HEK293 (cell line): ENCODE measurements around the gene ARMCX6.

Experiments
- GLI4 ChIP-seq: fragments of 450-650 bp; formaldehyde crosslinking; IDR thresholded peaks from 2 replicates; pipeline ENCODE4 v1.5.1; 2016; ENCODE audit warnings: missing biosample characterization, missing genetic modification characterization
- GLIS1 ChIP-seq: fragments of 450-650 bp; formaldehyde crosslinking; IDR thresholded peaks from 2 replicates; pipeline ENCODE4 v1.5.1; 2016; ENCODE audit warnings: missing biosample characterization, missing genetic modification characterization
- PATZ1 ChIP-seq: fragments of 450-650 bp; formaldehyde crosslinking; IDR thresholded peaks from 2 replicates; pipeline ENCODE4 v1.5.1; 2016; ENCODE audit warnings: missing biosample characterization, missing genetic modification characterization
- PBX3 ChIP-seq: sonication (generic); formaldehyde crosslinking; IDR thresholded peaks from 2 replicates; pipeline ENCODE4 v1.8.1; 2022; ENCODE audit warnings: mild to moderate bottlenecking, moderate library complexity, missing genetic modification reagents
- YY2 ChIP-seq: fragments of 450-650 bp; formaldehyde crosslinking; IDR thresholded peaks from 2 replicates; pipeline ENCODE4 v1.5.1; 2016; ENCODE audit warnings: missing biosample characterization, missing genetic modification characterization
- ZNF16 ChIP-seq: fragments of 450-650 bp; formaldehyde crosslinking; IDR thresholded peaks from 2 replicates; pipeline ENCODE4 v1.5.1; 2016; ENCODE audit warnings: low read depth, missing biosample characterization, missing genetic modification characterization
- ZNF19 ChIP-seq: fragments of 450-650 bp; formaldehyde crosslinking; IDR thresholded peaks from 2 replicates; pipeline ENCODE4; 2016; ENCODE audit warnings: missing biosample characterization, missing genetic modification characterization, low read depth
- ZNF211 ChIP-seq: fragments of 450-650 bp; formaldehyde crosslinking; IDR thresholded peaks from 2 replicates; pipeline ENCODE4 v1.5.1; 2016; ENCODE audit warnings: low read depth, missing biosample characterization, missing genetic modification characterization
- ZNF221 ChIP-seq: fragments of 450-650 bp; formaldehyde crosslinking; IDR thresholded peaks from 2 replicates; pipeline ENCODE4 v1.5.1; 2017; ENCODE audit warnings: missing biosample characterization, missing genetic modification characterization, borderline replicate concordance
- ZNF274 ChIP-seq, 2 experiments: fragments of 200-500 bp in 1 of 2; fragments of 450-650 bp in 1 of 2; sonication (Bioruptor generic) in 1 of 2; formaldehyde crosslinking in 1 of 2; IDR thresholded peaks; 2 replicates each; pipeline versions ENCODE4 v1.5.1 to v1.6.1; 2014 to 2016; ENCODE audit warnings: borderline replicate concordance in 1 of 2, inconsistent platforms in 1 of 2, low read length in 1 of 2, missing biosample characterization in 1 of 2, missing genetic modification characterization in 1 of 2
- ZNF302 ChIP-seq: fragments of 450-650 bp; formaldehyde crosslinking; IDR thresholded peaks from 2 replicates; pipeline ENCODE4 v1.5.1; 2016; ENCODE audit warnings: missing biosample characterization, missing genetic modification characterization, low read depth
- ZNF37A ChIP-seq: fragments of 450-650 bp; IDR thresholded peaks from 2 replicates; pipeline ENCODE4 v1.5.1; 2018; ENCODE audit warnings: missing biosample characterization, missing genetic modification characterization
- ZNF473 ChIP-seq: fragments of 450-650 bp; formaldehyde crosslinking; IDR thresholded peaks from 2 replicates; pipeline ENCODE4 v1.5.1; 2017; ENCODE audit warnings: missing biosample characterization, missing genetic modification characterization
- ZNF521 ChIP-seq: fragments of 450-650 bp; formaldehyde crosslinking; IDR thresholded peaks from 2 replicates; pipeline ENCODE4 v1.5.1; 2017; ENCODE audit warnings: missing biosample characterization, mild to moderate bottlenecking, missing genetic modification characterization
- ZNF600 ChIP-seq: fragments of 450-650 bp; formaldehyde crosslinking; IDR thresholded peaks from 2 replicates; pipeline ENCODE4 v1.5.1; 2016; ENCODE audit warnings: missing biosample characterization, missing genetic modification characterization
- ZNF654 ChIP-seq: fragments of 450-650 bp; formaldehyde crosslinking; IDR thresholded peaks from 2 replicates; pipeline ENCODE4 v1.5.1; 2016; ENCODE audit warnings: low read depth, missing biosample characterization, missing genetic modification characterization
- ZNF76 ChIP-seq: fragments of 450-650 bp; formaldehyde crosslinking; IDR thresholded peaks from 2 replicates; pipeline ENCODE4; 2016; ENCODE audit warnings: low read depth, missing biosample characterization, missing genetic modification characterization, borderline replicate concordance
- ZNF791 ChIP-seq: fragments of 450-650 bp; formaldehyde crosslinking; IDR thresholded peaks from 2 replicates; pipeline ENCODE4 v1.5.1; 2016; ENCODE audit warnings: missing biosample characterization, missing genetic modification characterization
- ZNF792 ChIP-seq: fragments of 450-650 bp; formaldehyde crosslinking; IDR thresholded peaks from 2 replicates; pipeline ENCODE4 v1.5.1; 2016; ENCODE audit warnings: missing biosample characterization, missing genetic modification characterization
- TF ChIP-seq, protein P1 (sequence below): fragments of 450-650 bp; formaldehyde crosslinking; IDR thresholded peaks from 2 replicates; pipeline ENCODE4 v1.5.1; 2016; ENCODE audit warnings: missing biosample characterization, missing genetic modification characterization, low read depth
- TF ChIP-seq, protein P2 (sequence below): fragments of 450-650 bp; formaldehyde crosslinking; IDR thresholded peaks from 2 replicates; pipeline ENCODE4 v1.5.1; 2016; ENCODE audit warnings: missing biosample characterization, missing genetic modification characterization
- TF ChIP-seq, protein P3 (sequence below): fragments of 450-650 bp; formaldehyde crosslinking; IDR thresholded peaks from 2 replicates; pipeline ENCODE4 v1.5.1; 2016; ENCODE audit warnings: missing biosample characterization, missing genetic modification characterization
- TF ChIP-seq, protein P4 (sequence below): fragments of 450-650 bp; formaldehyde crosslinking; IDR thresholded peaks from 2 replicates; pipeline ENCODE4 v1.5.1; 2016; ENCODE audit warnings: missing biosample characterization, missing genetic modification characterization
- TF ChIP-seq, protein P5 (sequence below): fragments of 450-650 bp; formaldehyde crosslinking; conservative IDR thresholded peaks from 2 replicates; pipeline ENCODE4 v1.5.1; 2016; ENCODE audit warnings: low read depth, missing biosample characterization, missing genetic modification characterization

ARMCX6 gene

DNA sequence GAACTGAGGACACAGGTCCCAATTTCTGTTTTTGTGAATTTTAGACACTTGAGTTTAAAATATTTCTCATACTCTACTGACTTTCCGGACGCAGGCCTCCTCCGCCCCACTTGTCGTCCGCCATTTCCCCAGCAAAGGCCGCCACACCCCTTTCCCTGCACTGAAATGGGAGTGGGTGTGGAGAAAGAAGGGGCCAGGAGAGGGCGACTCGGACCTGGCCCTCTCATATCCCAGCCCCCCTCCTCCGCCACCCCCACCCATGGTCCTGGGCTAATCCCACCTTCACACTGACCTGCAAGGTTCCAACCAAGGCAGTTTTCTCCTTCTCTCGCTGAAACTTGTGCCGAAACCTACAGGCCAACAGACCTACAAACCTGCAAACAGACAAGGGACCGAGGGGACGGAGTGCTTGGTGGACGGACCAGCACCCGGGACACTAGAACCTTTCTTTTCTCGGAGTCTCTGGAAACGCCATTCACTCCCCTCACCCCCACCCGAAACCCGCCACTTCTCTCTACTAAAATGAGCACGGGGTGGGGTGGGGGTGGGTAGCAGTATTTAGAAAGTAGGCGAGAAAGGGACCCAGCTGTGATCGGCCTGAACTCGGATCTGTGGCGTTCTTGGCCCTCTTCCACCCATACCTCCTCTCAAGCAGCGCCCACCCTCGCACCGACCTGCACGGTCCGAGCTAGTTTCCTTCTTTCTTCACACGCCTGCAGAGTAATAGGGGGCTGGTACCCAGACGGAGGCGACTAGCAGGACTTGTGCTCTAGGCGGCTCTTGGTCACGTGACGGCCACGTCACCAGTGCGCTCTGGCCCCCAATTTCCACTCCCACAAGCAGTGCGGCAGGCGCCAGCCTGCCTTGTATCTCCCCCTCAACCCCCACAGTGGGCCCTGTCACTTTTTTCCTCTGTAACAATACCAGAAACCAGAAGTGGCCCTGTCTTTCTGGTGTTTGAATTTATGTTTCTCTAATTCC is at the start of gene ARMCX6 (continued):
- TF ChIP-seq PATZ1 (tag by site-specific recombination) (peak; percentile 49), ZNF521 (no peak), ZNF654 (tag by site-specific recombination) (peak; percentile 19; the same call in 1 of the 2 replicates), ZNF19 (tag by site-specific recombination) (no peak), ZNF600 (no peak), ZNF211 (no peak), ZNF221 (tag by site-specific recombination) (no peak), ZNF37A (tag by site-specific recombination) (no peak), ZNF473 (tag by site-specific recombination) (no peak), GLIS1 (tag by site-specific recombination) (no peak), ZNF274 (IDR thresholded peaks at IDR 0.05; ENCODE audit: low read length) (no peak), ZNF274 (tag by site-specific recombination; IDR thresholded peaks at IDR 0.05; ENCODE audit: borderline replicate concordance) (no peak), ZNF792 (tag by site-specific recombination) (no peak), ZNF16 (tag by site-specific recombination) (no peak), GLI4 (tag by site-specific recombination) (no peak), ZNF76 (tag by site-specific recombination) (no peak), YY2 (tag by site-specific recombination) (no peak), ZNF791 (tag by site-specific recombination) (no peak), ZNF302 (tag by site-specific recombination) (no peak), PBX3 (CRISPR knock-in tag) (no peak)
- TF ChIP-seq, protein P1, sequence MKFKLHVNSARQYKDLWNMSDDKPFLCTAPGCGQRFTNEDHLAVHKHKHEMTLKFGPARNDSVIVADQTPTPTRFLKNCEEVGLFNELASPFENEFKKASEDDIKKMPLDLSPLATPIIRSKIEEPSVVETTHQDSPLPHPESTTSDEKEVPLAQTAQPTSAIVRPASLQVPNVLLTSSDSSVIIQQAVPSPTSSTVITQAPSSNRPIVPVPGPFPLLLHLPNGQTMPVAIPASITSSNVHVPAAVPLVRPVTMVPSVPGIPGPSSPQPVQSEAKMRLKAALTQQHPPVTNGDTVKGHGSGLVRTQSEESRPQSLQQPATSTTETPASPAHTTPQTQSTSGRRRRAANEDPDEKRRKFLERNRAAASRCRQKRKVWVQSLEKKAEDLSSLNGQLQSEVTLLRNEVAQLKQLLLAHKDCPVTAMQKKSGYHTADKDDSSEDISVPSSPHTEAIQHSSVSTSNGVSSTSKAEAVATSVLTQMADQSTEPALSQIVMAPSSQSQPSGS (tag by site-specific recombination), result no peak
- TF ChIP-seq, protein P2, sequence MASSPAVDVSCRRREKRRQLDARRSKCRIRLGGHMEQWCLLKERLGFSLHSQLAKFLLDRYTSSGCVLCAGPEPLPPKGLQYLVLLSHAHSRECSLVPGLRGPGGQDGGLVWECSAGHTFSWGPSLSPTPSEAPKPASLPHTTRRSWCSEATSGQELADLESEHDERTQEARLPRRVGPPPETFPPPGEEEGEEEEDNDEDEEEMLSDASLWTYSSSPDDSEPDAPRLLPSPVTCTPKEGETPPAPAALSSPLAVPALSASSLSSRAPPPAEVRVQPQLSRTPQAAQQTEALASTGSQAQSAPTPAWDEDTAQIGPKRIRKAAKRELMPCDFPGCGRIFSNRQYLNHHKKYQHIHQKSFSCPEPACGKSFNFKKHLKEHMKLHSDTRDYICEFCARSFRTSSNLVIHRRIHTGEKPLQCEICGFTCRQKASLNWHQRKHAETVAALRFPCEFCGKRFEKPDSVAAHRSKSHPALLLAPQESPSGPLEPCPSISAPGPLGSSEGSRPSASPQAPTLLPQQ (tag by site-specific recombination), result peak; percentile 60
- TF ChIP-seq, protein P3, sequence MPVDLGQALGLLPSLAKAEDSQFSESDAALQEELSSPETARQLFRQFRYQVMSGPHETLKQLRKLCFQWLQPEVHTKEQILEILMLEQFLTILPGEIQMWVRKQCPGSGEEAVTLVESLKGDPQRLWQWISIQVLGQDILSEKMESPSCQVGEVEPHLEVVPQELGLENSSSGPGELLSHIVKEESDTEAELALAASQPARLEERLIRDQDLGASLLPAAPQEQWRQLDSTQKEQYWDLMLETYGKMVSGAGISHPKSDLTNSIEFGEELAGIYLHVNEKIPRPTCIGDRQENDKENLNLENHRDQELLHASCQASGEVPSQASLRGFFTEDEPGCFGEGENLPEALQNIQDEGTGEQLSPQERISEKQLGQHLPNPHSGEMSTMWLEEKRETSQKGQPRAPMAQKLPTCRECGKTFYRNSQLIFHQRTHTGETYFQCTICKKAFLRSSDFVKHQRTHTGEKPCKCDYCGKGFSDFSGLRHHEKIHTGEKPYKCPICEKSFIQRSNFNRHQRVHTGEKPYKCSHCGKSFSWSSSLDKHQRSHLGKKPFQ (tag by site-specific recombination), result no peak
- TF ChIP-seq, protein P4, sequence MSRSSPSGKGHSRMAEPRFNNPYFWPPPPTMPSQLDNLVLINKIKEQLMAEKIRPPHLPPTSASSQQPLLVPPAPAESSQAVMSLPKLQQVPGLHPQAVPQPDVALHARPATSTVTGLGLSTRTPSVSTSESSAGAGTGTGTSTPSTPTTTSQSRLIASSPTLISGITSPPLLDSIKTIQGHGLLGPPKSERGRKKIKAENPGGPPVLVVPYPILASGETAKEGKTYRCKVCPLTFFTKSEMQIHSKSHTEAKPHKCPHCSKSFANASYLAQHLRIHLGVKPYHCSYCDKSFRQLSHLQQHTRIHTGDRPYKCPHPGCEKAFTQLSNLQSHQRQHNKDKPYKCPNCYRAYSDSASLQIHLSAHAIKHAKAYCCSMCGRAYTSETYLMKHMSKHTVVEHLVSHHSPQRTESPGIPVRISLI, result no peak
- TF ChIP-seq, protein P5, sequence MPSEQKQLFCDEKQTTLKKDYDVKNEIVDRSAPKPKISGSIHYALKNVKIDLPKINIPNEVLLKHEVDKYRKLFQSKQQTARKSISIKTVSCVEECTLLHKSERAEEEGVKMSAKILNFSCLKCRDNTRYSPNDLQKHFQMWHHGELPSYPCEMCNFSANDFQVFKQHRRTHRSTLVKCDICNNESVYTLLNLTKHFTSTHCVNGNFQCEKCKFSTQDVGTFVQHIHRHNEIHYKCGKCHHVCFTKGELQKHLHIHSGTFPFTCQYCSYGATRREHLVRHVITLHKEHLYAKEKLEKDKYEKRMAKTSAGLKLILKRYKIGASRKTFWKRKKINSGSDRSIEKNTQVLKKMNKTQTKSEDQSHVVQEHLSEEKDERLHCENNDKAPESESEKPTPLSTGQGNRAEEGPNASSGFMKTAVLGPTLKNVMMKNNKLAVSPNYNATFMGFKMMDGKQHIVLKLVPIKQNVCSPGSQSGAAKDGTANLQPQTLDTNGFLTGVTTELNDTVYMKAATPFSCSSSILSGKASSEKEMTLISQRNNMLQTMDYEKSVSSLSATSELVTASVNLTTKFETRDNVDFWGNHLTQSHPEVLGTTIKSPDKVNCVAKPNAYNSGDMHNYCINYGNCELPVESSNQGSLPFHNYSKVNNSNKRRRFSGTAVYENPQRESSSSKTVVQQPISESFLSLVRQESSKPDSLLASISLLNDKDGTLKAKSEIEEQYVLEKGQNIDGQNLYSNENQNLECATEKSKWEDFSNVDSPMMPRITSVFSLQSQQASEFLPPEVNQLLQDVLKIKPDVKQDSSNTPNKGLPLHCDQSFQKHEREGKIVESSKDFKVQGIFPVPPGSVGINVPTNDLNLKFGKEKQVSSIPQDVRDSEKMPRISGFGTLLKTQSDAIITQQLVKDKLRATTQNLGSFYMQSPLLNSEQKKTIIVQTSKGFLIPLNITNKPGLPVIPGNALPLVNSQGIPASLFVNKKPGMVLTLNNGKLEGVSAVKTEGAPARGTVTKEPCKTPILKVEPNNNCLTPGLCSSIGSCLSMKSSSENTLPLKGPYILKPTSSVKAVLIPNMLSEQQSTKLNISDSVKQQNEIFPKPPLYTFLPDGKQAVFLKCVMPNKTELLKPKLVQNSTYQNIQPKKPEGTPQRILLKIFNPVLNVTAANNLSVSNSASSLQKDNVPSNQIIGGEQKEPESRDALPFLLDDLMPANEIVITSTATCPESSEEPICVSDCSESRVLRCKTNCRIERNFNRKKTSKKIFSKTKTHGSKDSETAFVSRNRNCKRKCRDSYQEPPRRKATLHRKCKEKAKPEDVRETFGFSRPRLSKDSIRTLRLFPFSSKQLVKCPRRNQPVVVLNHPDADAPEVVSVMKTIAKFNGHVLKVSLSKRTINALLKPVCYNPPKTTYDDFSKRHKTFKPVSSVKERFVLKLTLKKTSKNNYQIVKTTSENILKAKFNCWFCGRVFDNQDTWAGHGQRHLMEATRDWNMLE (tag by site-specific recombination), result no peak
